Prostate gland (tissue), 2 donors: Measurements from ENCODE around the gene DPYD. TPM values are rescaled to one million over a fixed set of nuclear protein-coding genes. Genes with fewer than 3 reads are reported as not detected.

Experiments
- DNase-seq: peaks from one replicate; pipeline ENCODE4 v3.0.0-alpha.2; 2019; ENCODE audit warnings: low spot score
- H3K27ac ChIP-seq, 2 donors: fragments of 200-600 bp; sonication (generic); 2 replicates each; pipeline ENCODE4 v1.5.1; 2017 to 2019
- H3K27me3 ChIP-seq: fragments of 200-600 bp; sonication (generic); replicated peaks from 2 replicates; pipeline ENCODE4 v1.5.1; 2019; ENCODE audit not compliant: insufficient read depth
- H3K36me3 ChIP-seq, 2 donors: fragments of 200-600 bp; sonication (generic); 1 replicate in 1 of 2; 2 replicates in 1 of 2; pipeline versions ENCODE4 v1.5.1 to v1.8.1; 2017 to 2019
- H3K4me1 ChIP-seq: fragments of 200-600 bp; sonication (generic); replicated peaks from 2 replicates; pipeline ENCODE4 v1.5.1; 2019
- H3K4me3 ChIP-seq, 2 donors: fragments of 200-600 bp; sonication (generic); 2 replicates each; pipeline ENCODE4 v1.5.1; 2017 to 2019
- H3K9me3 ChIP-seq: fragments of 200-600 bp; sonication (generic); 2 replicates; pipeline ENCODE4 v1.5.1; 2017
- CTCF ChIP-seq, 4 experiments: fragments of 200-600 bp in 2 of 4; fragments of 450-650 bp in 2 of 4; sonication (generic) in 2 of 4; IDR thresholded peaks; 1 replicate in 3 of 4; 2 replicates in 1 of 4; pipeline ENCODE4 v1.5.1; 2016 to 2019; ENCODE audit warnings: antibody characterized with exemption in 4 of 4, mild to moderate bottlenecking in 2 of 4, moderate library complexity in 2 of 4
- POLR2A ChIP-seq: fragments of 450-650 bp; IDR thresholded peaks from one replicate; pipeline ENCODE4 v1.6.1; 2016; ENCODE audit warnings: antibody characterized with exemption, mild to moderate bottlenecking
- POLR2AphosphoS5 ChIP-seq: sonication (generic); formaldehyde crosslinking; IDR thresholded peaks from one replicate; pipeline ENCODE4 v1.6.1; 2017; ENCODE audit warnings: antibody characterized with exemption
- WGBS: methylation state at CpG from one replicate; pipeline ENCODE4 v1.1.5; 2018; 5-methylcytosine and 5-hydroxymethylcytosine counted together
- intact Hi-C: fragments of 100-400 bp; cut with DNase I; formaldehyde crosslinking; loops from one replicate; pipeline ENCODE4 v1.14.2; 2022
- total RNA-seq, 2 donors: library from RNA; depleted of rRNA; stranded (reverse); fragments of >200 nt; gene quantifications; one replicate each; pipeline ENCODE4 v1.1.0, GENCODE V29; 2016

DPYD gene
- total RNA-seq, 2 donors from 2014 or later = 18.2 to 19.7 TPM

GRCh38 chr1:97849345-97850340 lies 71.2 kb downstream of the DPYD start:
- intact Hi-C loops = no loop called here
- H3K27me3 ChIP-seq = no peaks in the 10 kb centered on the region
- 32% methylated on average over 4 of the region's 4 CpGs for WGBS

GRCh38 chr1:97845805-97846204 lies 75.0 kb downstream of the DPYD start:
- no peaks in the 10 kb centered on the region for H3K27me3 ChIP-seq
- H3K9me3 ChIP-seq = no peaks in the 10 kb centered on the region
- H3K27ac ChIP-seq = no peak overlapping the region
- WGBS = 94% methylated on average over 8 of the region's 10 CpGs
- H3K4me3 ChIP-seq = no peak overlapping the region
- DNase-seq = no peak
- intact Hi-C loops = no loop called here
- no peaks in the 10 kb centered on the region for H3K4me1 ChIP-seq
- no peak for TF ChIP-seq CTCF (IDR thresholded peaks at IDR 0.05)
- TF ChIP-seq POLR2AphosphoS5 = no peak
- no peak for TF ChIP-seq POLR2A
- no peaks in the 10 kb centered on the region for H3K36me3 ChIP-seq

More at GRCh38 chr1:97849345-97850340, 71.2 kb downstream of the DPYD start:
- no peak overlapping the region for H3K4me3 ChIP-seq
- DNase-seq = no peak
- H3K36me3 ChIP-seq = no peaks in the 10 kb centered on the region
- TF ChIP-seq POLR2AphosphoS5 (no peak), CTCF (IDR thresholded peaks at IDR 0.05) (no peak), POLR2A (no peak)
- H3K27ac ChIP-seq = no peak overlapping the region
- no peaks in the 10 kb centered on the region for H3K4me1 ChIP-seq
- H3K9me3 ChIP-seq = no peaks in the 10 kb centered on the region

GRCh38 chr1:97844552-97845089 lies 76.2 kb downstream of the DPYD start:
- H3K4me1 ChIP-seq = no peaks in the 10 kb centered on the region
- intact Hi-C loops = no loop called here
- no peak overlapping the region for H3K4me3 ChIP-seq
- no peaks in the 10 kb centered on the region for H3K36me3 ChIP-seq
- no peaks in the 10 kb centered on the region for H3K9me3 ChIP-seq
- TF ChIP-seq POLR2AphosphoS5 (no peak), CTCF (IDR thresholded peaks at IDR 0.05) (no peak), POLR2A (no peak)
- 98% methylated on average over 5 of the region's 5 CpGs for WGBS
- H3K27ac ChIP-seq = no peak overlapping the region
- no peak for DNase-seq
- no peaks in the 10 kb centered on the region for H3K27me3 ChIP-seq

GRCh38 chr1:97841338-97841737 lies 79.5 kb downstream of the DPYD start:
- no peaks in the 10 kb centered on the region for H3K4me1 ChIP-seq
- 91% methylated on average over 1 of the region's 1 CpG for WGBS
- H3K27ac ChIP-seq = no peak overlapping the region
- no peaks in the 10 kb centered on the region for H3K9me3 ChIP-seq
- TF ChIP-seq POLR2AphosphoS5 (no peak), CTCF (IDR thresholded peaks at IDR 0.05) (no peak), POLR2A (no peak)
- no peaks in the 10 kb centered on the region for H3K27me3 ChIP-seq
- H3K4me3 ChIP-seq = no peak overlapping the region
- no peak for DNase-seq
- intact Hi-C loops = no loop called here
- no peaks in the 10 kb centered on the region for H3K36me3 ChIP-seq
